ENCODE data around the gene SHROOM1. TPM values are rescaled to one million over a fixed set of nuclear protein-coding genes. Genes with fewer than 3 reads are reported as not detected.

Gene SHROOM1
- polyA plus RNA-seq, 1 donor from 2014 or later = 1.8 TPM

DNA sequence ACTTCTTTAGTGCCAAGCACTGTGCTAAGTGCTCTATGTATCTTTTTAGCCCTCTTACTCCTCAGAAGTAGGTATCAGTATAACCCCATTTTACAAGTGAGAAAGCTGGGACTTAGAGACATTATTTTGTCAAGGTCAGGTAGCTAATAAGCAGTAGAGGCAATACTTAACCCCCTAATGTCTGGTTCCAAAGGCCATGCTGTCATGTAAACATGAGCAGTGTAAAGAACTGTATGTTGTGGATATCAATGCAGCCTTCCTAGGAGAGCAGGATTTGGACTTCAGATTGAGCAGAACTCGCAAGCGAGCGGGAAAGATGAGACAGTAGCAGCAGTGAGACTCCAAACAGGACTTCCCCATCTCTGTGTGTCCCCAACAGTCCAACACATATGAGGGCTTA lies 3.6 kb upstream of the SHROOM1 start:
- no peak overlapping the region for H3K4me2 ChIP-seq (ENCODE audit: low read length)
- H3K9ac ChIP-seq (ENCODE audit: low read length) = no peak overlapping the region
- no peaks in the 10 kb centered on the region for H4K20me1 ChIP-seq (ENCODE audit: insufficient read depth)
- H3K36me3 ChIP-seq (ENCODE audit: insufficient read depth, low read length) = no peaks in the 10 kb centered on the region
- H3K9me3 ChIP-seq (ENCODE audit: low read length) = no peaks in the 10 kb centered on the region
- no peak overlapping the region for H2AFZ ChIP-seq (ENCODE audit: low read depth, low read length)
- TF ChIP-seq POLR2AphosphoS5 (IDR thresholded peaks at IDR 0.05) (no peak), EZH2 (IDR thresholded peaks at IDR 0.05; ENCODE audit: borderline replicate concordance, insufficient read depth, low read length, poor library complexity, severe bottlenecking) (no peak), SMC3 (conservative IDR thresholded peaks at IDR 0.05; ENCODE audit: poor library complexity) (no peak), MXI1 (conservative IDR thresholded peaks at IDR 0.05; ENCODE audit: poor library complexity, severe bottlenecking) (no peak), TAF1 (IDR thresholded peaks at IDR 0.05; ENCODE audit: low read depth) (no peak), EP300 (conservative IDR thresholded peaks at IDR 0.05; ENCODE audit: poor library complexity, severe bottlenecking) (no peak)
- TF ChIP-seq, protein P1, sequence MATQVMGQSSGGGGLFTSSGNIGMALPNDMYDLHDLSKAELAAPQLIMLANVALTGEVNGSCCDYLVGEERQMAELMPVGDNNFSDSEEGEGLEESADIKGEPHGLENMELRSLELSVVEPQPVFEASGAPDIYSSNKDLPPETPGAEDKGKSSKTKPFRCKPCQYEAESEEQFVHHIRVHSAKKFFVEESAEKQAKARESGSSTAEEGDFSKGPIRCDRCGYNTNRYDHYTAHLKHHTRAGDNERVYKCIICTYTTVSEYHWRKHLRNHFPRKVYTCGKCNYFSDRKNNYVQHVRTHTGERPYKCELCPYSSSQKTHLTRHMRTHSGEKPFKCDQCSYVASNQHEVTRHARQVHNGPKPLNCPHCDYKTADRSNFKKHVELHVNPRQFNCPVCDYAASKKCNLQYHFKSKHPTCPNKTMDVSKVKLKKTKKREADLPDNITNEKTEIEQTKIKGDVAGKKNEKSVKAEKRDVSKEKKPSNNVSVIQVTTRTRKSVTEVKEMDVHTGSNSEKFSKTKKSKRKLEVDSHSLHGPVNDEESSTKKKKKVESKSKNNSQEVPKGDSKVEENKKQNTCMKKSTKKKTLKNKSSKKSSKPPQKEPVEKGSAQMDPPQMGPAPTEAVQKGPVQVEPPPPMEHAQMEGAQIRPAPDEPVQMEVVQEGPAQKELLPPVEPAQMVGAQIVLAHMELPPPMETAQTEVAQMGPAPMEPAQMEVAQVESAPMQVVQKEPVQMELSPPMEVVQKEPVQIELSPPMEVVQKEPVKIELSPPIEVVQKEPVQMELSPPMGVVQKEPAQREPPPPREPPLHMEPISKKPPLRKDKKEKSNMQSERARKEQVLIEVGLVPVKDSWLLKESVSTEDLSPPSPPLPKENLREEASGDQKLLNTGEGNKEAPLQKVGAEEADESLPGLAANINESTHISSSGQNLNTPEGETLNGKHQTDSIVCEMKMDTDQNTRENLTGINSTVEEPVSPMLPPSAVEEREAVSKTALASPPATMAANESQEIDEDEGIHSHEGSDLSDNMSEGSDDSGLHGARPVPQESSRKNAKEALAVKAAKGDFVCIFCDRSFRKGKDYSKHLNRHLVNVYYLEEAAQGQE (IDR thresholded peaks at IDR 0.05; ENCODE audit: borderline replicate concordance) = no peak
- TF ChIP-seq, protein P2, sequence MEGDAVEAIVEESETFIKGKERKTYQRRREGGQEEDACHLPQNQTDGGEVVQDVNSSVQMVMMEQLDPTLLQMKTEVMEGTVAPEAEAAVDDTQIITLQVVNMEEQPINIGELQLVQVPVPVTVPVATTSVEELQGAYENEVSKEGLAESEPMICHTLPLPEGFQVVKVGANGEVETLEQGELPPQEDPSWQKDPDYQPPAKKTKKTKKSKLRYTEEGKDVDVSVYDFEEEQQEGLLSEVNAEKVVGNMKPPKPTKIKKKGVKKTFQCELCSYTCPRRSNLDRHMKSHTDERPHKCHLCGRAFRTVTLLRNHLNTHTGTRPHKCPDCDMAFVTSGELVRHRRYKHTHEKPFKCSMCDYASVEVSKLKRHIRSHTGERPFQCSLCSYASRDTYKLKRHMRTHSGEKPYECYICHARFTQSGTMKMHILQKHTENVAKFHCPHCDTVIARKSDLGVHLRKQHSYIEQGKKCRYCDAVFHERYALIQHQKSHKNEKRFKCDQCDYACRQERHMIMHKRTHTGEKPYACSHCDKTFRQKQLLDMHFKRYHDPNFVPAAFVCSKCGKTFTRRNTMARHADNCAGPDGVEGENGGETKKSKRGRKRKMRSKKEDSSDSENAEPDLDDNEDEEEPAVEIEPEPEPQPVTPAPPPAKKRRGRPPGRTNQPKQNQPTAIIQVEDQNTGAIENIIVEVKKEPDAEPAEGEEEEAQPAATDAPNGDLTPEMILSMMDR (IDR thresholded peaks at IDR 0.05; ENCODE audit: poor library complexity, severe bottlenecking) = no peak
- H3K27ac ChIP-seq (ENCODE audit: low read length) = no peak overlapping the region
- no peaks in the 10 kb centered on the region for H3K9me2 ChIP-seq (ENCODE audit: insufficient read depth, low read length)
- H3F3A ChIP-seq (ENCODE audit: insufficient read depth, low read length, poor library complexity, severe bottlenecking) = no peaks in the 10 kb centered on the region
- H3K27me3 ChIP-seq (ENCODE audit: insufficient read depth, low read depth, low read length) = peaks cover 25% of the 10 kb centered on the region
- H3K4me3 ChIP-seq (ENCODE audit: low read length) = no peak overlapping the region
- no peaks in the 10 kb centered on the region for H3K79me2 ChIP-seq (replicated peaks; ENCODE audit: insufficient read depth, low read length)

DNA sequence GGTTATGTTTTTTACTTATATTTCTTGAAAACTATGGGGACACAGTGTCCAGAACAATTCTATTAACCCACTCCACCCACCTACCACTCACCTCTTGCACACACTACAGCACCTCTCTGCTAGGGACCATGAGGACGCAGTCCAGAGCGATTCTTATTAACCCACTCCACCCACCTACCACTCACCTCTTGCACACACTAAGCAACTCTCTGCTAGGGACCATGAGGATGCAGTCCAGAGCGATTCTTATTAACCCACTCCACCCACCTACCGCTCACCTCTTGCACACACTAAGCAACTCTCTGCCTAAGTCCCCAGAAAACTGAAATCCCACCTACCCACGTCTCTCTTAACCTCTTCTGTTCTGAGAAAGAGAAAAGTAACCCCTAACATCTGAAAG lies 2.2 kb upstream of the SHROOM1 start:
- H3K4me2 ChIP-seq (ENCODE audit: low read length) = no peak overlapping the region
- TF ChIP-seq, protein P1 (IDR thresholded peaks at IDR 0.05; ENCODE audit: borderline replicate concordance) = no peak
- TF ChIP-seq MXI1 (conservative IDR thresholded peaks at IDR 0.05; ENCODE audit: poor library complexity, severe bottlenecking) (no peak), EZH2 (IDR thresholded peaks at IDR 0.05; ENCODE audit: borderline replicate concordance, insufficient read depth, low read length, poor library complexity, severe bottlenecking) (no peak), EP300 (conservative IDR thresholded peaks at IDR 0.05; ENCODE audit: poor library complexity, severe bottlenecking) (no peak), TAF1 (IDR thresholded peaks at IDR 0.05; ENCODE audit: low read depth) (no peak), SMC3 (conservative IDR thresholded peaks at IDR 0.05; ENCODE audit: poor library complexity) (no peak)
- H4K20me1 ChIP-seq (ENCODE audit: insufficient read depth) = no peaks in the 10 kb centered on the region
- H3K36me3 ChIP-seq (ENCODE audit: insufficient read depth, low read length) = no peaks in the 10 kb centered on the region
- H3K9ac ChIP-seq (ENCODE audit: low read length) = no peak overlapping the region
- peaks cover 40% of the 10 kb centered on the region for H3K27me3 ChIP-seq (ENCODE audit: insufficient read depth, low read depth, low read length)
- no peaks in the 10 kb centered on the region for H3K9me3 ChIP-seq (ENCODE audit: low read length)
- no peak overlapping the region for H3K4me3 ChIP-seq (ENCODE audit: low read length)
- no peaks in the 10 kb centered on the region for H3F3A ChIP-seq (ENCODE audit: insufficient read depth, low read length, poor library complexity, severe bottlenecking)
- H3K27ac ChIP-seq (ENCODE audit: low read length) = no peak overlapping the region
- no peak overlapping the region for H2AFZ ChIP-seq (ENCODE audit: low read depth, low read length)
- H3K9me2 ChIP-seq (ENCODE audit: insufficient read depth, low read length) = no peaks in the 10 kb centered on the region
- no peaks in the 10 kb centered on the region for H3K79me2 ChIP-seq (replicated peaks; ENCODE audit: insufficient read depth, low read length)
